HG03159 (cell line): ENCODE measurements around the gene SRPK2.
"Not testable (repeated sequence)": the region's sequence is repeated elsewhere in the genome, so short reads cannot be mapped to it uniquely, and the experiment has no call there.

Source experiments
- ATAC-seq: cut with Tn5 transposase; IDR thresholded peaks from one replicate; pipeline ENCODE4 v1.9.1; 2021; ENCODE audit warnings: mild to moderate bottlenecking, moderate library complexity; ENCODE audit not compliant: unreplicated experiment

SRPK2 gene

DNA sequence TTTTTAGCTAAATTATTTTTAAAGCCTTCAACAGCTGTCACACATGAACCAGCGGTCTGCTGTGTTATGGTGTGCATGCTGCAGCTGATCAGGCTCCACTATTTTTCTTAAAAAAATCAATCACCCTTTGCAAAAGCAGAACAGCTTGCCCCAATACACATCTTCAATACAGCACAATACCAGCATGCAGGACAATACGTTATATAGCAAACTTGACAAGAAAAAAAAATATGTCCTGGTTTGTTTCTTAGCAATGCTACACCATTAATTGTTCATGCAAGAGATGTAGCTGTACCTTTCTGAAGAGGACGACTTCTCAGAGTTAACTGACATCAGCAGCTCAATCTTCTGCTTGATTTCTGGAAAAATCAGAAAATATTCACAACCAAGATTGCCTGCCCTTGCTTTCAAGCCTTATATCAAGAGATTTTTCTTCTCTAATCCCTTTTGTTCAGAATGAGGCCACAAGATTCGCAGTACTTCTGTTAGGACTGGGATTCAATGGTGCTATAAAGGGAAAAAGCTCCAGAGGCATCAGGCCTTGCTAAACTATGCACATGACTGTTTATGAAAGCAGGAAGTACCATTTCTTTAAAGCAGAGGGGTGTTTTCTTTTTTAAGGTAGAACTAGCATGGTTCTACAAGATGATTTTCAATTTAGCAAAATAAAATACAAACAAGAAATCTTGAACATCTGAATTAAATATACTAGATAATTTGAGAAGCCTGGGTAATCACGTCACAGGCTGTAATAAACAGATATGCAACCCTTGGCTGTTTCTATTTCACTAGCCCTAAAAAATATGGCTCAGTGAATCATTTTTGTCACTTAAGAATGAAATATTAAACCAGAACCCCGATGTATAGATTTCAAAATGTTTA lies 120.0 kb downstream of the SRPK2 start:
- ATAC-seq = peak; percentile 74

- ATAC-seq = peak; percentile 56
These were observed 120.7 kb downstream of the SRPK2 start for GRCh38 chr7:105268056-105268455.

- no peak for ATAC-seq
These were observed 121.5 kb downstream of the SRPK2 start for GRCh38 chr7:105267244-105267643.

- ATAC-seq = no peak
These were observed 124.0 kb downstream of the SRPK2 start for GRCh38 chr7:105264707-105265106.

DNA sequence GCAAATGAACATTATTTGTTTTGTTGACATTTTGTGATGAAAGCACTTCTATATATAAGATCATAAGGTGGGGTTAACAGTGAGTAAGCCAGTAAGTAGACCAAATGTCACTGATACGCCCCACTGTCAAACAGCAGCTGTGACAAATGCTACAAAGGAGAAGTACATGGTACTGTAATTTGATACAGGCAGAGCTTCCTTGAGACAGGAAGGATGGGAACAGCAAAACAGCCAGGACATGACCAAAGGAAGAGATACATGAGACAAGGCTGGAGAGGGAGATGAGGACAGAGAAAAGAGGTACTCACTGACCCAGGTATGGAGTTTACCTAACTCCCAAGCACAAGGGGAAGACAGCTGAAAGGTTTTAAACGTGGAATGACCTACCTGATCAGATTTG lies 127.0 kb downstream of the SRPK2 start:
- no peak for ATAC-seq

GRCh38 chr7:105260201-105260871 lies 128.4 kb downstream of the SRPK2 start:
- ATAC-seq = not testable (repeated sequence)

GRCh38 chr7:105258919-105259318 lies 129.8 kb downstream of the SRPK2 start:
- ATAC-seq = not testable (repeated sequence)

- ATAC-seq = no peak
These were observed 131.4 kb downstream of the SRPK2 start for GRCh38 chr7:105257338-105257737.

DNA sequence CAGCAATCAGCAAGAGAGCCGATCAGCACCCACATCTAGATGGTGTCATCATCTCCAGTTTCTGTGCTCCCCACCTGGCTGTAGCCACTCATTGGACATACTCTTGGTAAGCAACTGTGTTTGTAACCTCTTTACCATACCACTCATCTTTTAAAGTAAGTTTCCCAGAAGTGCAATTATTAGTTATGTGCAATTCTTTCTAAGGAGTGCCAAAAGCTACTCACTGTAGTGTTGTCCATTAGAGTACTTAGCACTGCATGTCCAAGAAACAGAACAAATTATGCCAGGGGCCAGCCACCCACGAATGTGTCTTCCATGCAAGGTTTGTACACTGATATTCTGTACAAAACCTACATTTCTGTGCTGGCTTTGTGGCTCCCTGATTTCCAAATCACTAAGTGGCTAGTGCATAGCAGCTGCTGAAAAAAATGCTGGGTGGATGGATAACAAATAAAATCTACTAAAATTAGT lies 131.9 kb downstream of the SRPK2 start:
- no peak for ATAC-seq

- ATAC-seq = no peak
These were observed 138.0 kb downstream of the SRPK2 start for GRCh38 chr7:105250706-105251105.

DNA sequence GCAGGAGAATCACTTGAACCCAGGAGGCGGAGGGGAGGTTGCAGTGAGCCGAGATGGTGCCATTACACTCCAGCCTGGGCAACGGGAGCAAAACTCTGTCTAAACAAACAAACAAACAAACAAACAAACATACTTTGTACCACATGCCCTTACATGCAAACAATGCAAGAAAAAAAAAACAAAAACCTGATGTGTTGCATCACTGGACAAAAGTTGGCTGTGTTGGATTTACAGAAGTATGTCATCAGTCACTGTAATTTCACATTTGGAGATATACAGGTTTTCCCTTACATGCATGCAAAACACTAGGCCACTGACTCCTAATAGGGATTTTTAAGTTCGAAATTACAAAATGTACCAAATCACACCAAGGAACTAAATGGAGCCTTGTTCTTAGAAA lies 138.5 kb downstream of the SRPK2 start:
- no peak for ATAC-seq

- ATAC-seq = no peak
These were observed 139.5 kb downstream of the SRPK2 start for GRCh38 chr7:105249216-105249615.

GRCh38 chr7:105246679-105247078 lies 142.0 kb downstream of the SRPK2 start:
- no peak for ATAC-seq

DNA sequence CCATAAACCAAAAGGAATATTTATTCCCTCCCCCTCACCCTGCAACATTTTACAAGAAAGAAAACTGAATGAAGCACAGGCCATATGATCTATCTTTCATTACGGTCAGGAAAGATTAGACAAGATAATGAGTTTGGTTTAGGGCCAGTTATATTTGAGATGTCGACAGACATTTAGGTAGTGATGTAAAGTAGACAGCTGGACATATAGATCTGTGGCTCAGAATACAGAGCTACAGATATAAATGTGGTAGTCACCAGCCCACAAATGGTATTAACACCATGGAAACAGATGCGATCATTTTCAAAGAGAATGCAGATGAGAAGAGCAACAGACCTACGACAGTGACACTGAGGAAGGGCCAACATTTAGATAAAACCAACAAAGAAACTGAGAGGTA lies 142.5 kb downstream of the SRPK2 start:
- no peak for ATAC-seq

GRCh38 chr7:105245398-105246114 lies 143.2 kb downstream of the SRPK2 start:
- no peak for ATAC-seq

DNA sequence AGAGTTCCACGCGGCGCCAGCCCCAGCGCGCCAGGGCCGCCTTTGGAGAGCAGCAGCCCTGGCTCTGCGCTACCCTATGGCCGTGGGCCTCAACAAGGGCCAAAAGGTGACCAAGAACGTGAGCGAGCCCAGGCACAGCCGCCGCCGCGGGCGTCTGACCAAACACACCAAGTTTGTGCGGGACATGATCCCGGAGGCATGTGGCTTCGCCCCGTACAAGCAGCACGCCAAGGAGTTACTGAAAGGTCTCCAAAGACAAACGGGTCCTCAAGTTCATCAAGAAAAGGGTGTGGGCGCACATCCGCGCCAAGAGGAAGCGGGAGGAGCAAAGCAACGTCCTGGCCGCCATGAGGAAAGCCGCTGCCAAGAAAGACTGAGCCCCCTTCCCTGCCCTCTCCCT lies 144.1 kb downstream of the SRPK2 start:
- ATAC-seq = no peak

GRCh38 chr7:105241198-105241597 lies 147.5 kb downstream of the SRPK2 start:
- no peak for ATAC-seq

GRCh38 chr7:105238198-105238765 lies 150.4 kb downstream of the SRPK2 start:
- no peak for ATAC-seq

GRCh38 chr7:105234886-105235285 lies 153.8 kb downstream of the SRPK2 start:
- ATAC-seq = no peak

DNA sequence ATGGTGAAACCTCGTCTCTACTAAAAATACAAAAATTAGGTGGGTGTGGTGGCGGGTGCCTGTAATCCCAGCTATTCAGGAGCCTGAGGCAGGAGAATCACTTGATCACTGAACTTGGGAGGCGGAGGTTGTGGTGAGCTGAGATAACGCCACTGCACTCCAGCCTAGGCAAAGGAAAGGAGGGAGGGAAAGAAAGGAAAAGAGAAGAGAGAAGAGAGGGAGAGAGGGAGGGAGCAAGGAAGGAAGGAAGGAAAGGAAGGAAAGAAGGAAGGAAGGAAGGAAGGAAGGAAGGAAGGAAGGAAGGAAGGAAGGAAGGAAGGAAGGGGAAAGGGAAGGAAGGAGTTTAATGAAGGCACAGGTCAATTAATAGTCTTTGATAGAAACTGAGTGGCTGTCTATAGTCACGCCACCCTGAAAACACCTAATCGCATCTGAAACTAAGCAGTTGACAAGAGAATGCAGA lies 155.9 kb downstream of the SRPK2 start:
- not testable (repeated sequence) for ATAC-seq

GRCh38 chr7:105230486-105230885 lies 158.2 kb downstream of the SRPK2 start:
- ATAC-seq = no peak
